PFSK-1 (cell line): ENCODE measurements around the gene IL18BP.

Experiments
- POLR2AphosphoS5 ChIP-seq: IDR thresholded peaks from 2 replicates; pipeline ENCODE4 v1.6.1; 2012; ENCODE audit warnings: low read depth, mild to moderate bottlenecking, control low read depth, low read length, moderate library complexity
- SIN3A ChIP-seq: IDR thresholded peaks from 2 replicates; pipeline ENCODE4 v1.6.1; 2012; ENCODE audit warnings: mild to moderate bottlenecking, low read length, moderate library complexity, borderline replicate concordance; ENCODE audit not compliant: insufficient read depth
- TAF1 ChIP-seq: IDR thresholded peaks from 2 replicates; pipeline ENCODE4 v1.6.1; 2012; ENCODE audit warnings: low read length, control low read depth, borderline replicate concordance; ENCODE audit not compliant: insufficient read depth

GRCh38 chr11:72026090-72026489 is 27.4 kb downstream of the IL18BP start:
- TF ChIP-seq TAF1 (no peak), POLR2AphosphoS5 (no peak), SIN3A (no peak)
